Gastroesophageal sphincter (tissue), 4 donors: ENCODE measurements around the gene FBRSL1. TPM values are rescaled to one million over a fixed set of nuclear protein-coding genes. Genes with fewer than 3 reads are reported as not detected.

Experiments
- ATAC-seq: fragments of 150-250 bp; one replicate; pipeline ENCODE4 v1.9.1; 2016; ENCODE audit warnings: mild to moderate bottlenecking, moderate library complexity
- H3K27ac ChIP-seq, 4 donors: fragments of 200-600 bp; sonication (generic) in 3 of 4; 1 replicate in 3 of 4; 2 replicates in 1 of 4; pipeline ENCODE4 v1.5.1; 2016 to 2019
- H3K27me3 ChIP-seq: fragments of 200-600 bp; sonication (generic); one replicate; pipeline ENCODE4 v1.5.1; 2019
- H3K36me3 ChIP-seq, 2 donors: fragments of 200-600 bp; sonication (generic); one replicate each; pipeline ENCODE4 v1.5.1; 2019; ENCODE audit warnings: control low read depth in 1 of 2
- H3K4me1 ChIP-seq, 3 donors: fragments of 200-600 bp; sonication (generic); 1 replicate in 2 of 3; 2 replicates in 1 of 3; pipeline ENCODE4 v1.5.1; 2016 to 2019; ENCODE audit warnings: control low read depth in 2 of 3
- H3K4me3 ChIP-seq, 2 donors: fragments of 200-600 bp; sonication (generic); one replicate each; pipeline ENCODE4 v1.5.1; 2019; ENCODE audit warnings: mild to moderate bottlenecking in 1 of 2, moderate library complexity in 1 of 2
- H3K9me3 ChIP-seq, 3 donors: fragments of 200-600 bp; sonication (generic); one replicate each; pipeline ENCODE4 v1.5.1; 2017 to 2019; ENCODE audit warnings: control low read depth in 2 of 3
- EP300 ChIP-seq: sonication (generic); formaldehyde crosslinking; IDR thresholded peaks from one replicate; pipeline ENCODE4 v1.6.1; 2017; ENCODE audit warnings: antibody characterized with exemption, mild to moderate bottlenecking
- POLR2A ChIP-seq, 2 donors: fragments of 450-650 bp; IDR thresholded peaks; one replicate each; pipeline ENCODE4 v1.6.1; 2017; ENCODE audit warnings: antibody characterized with exemption in 2 of 2, mild to moderate bottlenecking in 2 of 2, moderate library complexity in 1 of 2
- POLR2AphosphoS5 ChIP-seq: sonication (generic); formaldehyde crosslinking; IDR thresholded peaks from one replicate; pipeline ENCODE4 v1.6.1; 2017; ENCODE audit warnings: antibody characterized with exemption
- WGBS, 2 donors: methylation state at CpG; one replicate each; pipeline ENCODE4 v1.1.5; 2018; ENCODE audit warnings: low coverage in 1 of 2; 5-methylcytosine and 5-hydroxymethylcytosine counted together
- total RNA-seq, 4 donors: library from RNA; depleted of rRNA; stranded (reverse); fragments of >200 nt; gene quantifications; one replicate each; pipeline ENCODE4 v1.1.0, GENCODE V29; 2016
- TF ChIP-seq, protein P1 (sequence below), 4 experiments: fragments of 200-600 bp in 2 of 4; fragments of 450-650 bp in 2 of 4; sonication (generic) in 1 of 4; IDR thresholded peaks; one replicate each; pipeline ENCODE4 v1.5.1; 2017 to 2019; ENCODE audit warnings: antibody characterized with exemption in 4 of 4, mild to moderate bottlenecking in 2 of 4, moderate library complexity in 2 of 4

The FBRSL1 gene
- total RNA-seq, 4 donors from 2014 or later, result 8.5 to 24.7 (median 15.5) TPM

DNA sequence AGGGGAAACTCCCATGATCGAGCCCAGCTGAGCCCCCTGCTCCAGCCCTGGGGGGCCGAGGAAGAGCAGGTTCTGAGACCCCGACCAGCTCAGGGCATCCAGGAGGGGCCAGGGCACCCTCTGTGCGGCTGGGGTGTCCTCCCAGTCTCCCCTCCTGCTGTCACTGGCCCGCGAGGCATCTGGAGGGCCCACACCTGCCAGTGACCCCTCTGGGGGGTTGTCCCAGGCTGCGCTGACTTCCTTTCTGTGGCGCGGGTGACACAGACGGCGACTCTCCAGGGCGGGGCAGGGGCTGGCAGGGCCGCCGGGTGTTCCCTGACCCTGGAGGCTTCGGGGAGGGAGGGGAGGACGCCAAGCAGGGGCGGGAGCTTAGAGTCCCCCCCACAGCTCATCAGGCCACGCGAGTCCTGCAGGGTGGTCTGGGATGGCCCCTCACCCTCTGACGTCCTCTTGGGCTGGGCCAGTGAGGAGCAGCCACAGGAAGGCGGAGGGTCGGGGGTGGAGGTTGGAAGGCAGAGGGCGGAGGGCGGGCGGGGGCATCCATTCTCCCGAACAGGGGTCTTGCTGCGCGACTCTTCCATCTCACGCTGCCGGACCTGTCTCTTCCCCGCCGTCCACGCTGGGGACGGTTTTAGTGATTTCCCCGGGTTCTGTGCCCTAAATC, 38.6 kb upstream of the FBRSL1 start:
- Histone ChIP-seq H3K4me3 (no peak overlapping the region), H3K36me3 (no peaks in the 10 kb centered on the region), H3K9me3 (no peaks in the 10 kb centered on the region), H3K4me1 (peaks cover 0 to 10% (median 0%) of the 10 kb centered on the region in 3 donors), H3K27ac (no peak overlapping the region), H3K27me3 (peaks cover 66% of the 10 kb centered on the region)
- no peak for ATAC-seq
- 70% methylated on average over 2 of the region's 35 CpGs; no CpG with 5 or more reads in 1 of the 2 donors for WGBS, 2 donors
- TF ChIP-seq EP300, result no peak
- TF ChIP-seq, protein P1, sequence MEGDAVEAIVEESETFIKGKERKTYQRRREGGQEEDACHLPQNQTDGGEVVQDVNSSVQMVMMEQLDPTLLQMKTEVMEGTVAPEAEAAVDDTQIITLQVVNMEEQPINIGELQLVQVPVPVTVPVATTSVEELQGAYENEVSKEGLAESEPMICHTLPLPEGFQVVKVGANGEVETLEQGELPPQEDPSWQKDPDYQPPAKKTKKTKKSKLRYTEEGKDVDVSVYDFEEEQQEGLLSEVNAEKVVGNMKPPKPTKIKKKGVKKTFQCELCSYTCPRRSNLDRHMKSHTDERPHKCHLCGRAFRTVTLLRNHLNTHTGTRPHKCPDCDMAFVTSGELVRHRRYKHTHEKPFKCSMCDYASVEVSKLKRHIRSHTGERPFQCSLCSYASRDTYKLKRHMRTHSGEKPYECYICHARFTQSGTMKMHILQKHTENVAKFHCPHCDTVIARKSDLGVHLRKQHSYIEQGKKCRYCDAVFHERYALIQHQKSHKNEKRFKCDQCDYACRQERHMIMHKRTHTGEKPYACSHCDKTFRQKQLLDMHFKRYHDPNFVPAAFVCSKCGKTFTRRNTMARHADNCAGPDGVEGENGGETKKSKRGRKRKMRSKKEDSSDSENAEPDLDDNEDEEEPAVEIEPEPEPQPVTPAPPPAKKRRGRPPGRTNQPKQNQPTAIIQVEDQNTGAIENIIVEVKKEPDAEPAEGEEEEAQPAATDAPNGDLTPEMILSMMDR (IDR thresholded peaks at IDR 0.05), result no peak
- no peak for TF ChIP-seq POLR2AphosphoS5
- TF ChIP-seq POLR2A (IDR thresholded peaks at IDR 0.05), result no peak

DNA sequence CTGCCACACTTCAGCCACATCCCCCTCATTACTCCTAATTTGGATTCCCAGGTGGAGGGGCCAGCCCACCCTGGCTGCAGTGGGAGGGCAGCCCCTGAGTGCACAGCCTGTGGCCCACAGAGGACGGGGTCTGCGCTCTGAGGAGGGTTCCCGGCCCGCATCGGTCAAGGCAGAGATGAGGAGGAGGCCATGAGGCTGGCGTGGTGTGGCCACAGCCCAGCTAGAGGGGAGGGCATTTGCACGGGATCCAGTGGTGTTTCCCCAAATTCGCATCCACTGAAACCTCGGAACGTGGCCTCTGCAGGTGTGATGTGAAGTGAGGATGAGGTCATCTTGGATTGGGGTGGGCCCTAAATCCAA, 38.1 kb upstream of the FBRSL1 start:
- H3K9me3 ChIP-seq, result no peaks in the 10 kb centered on the region
- peaks cover 0 to 10% (median 0%) of the 10 kb centered on the region in 3 donors for H3K4me1 ChIP-seq
- H3K27me3 ChIP-seq, result peaks cover 70% of the 10 kb centered on the region
- WGBS, 2 donors, result 83% methylated on average over 2 of the region's 10 CpGs; no CpG with 5 or more reads in 1 of the 2 donors
- no peaks in the 10 kb centered on the region for H3K36me3 ChIP-seq
- TF ChIP-seq POLR2A (IDR thresholded peaks at IDR 0.05), result no peak
- no peak for TF ChIP-seq POLR2AphosphoS5
- no peak for TF ChIP-seq EP300
- TF ChIP-seq, protein P1 (IDR thresholded peaks at IDR 0.05), result no peak
- no peak overlapping the region for H3K27ac ChIP-seq
- no peak for ATAC-seq
- no peak overlapping the region for H3K4me3 ChIP-seq

DNA sequence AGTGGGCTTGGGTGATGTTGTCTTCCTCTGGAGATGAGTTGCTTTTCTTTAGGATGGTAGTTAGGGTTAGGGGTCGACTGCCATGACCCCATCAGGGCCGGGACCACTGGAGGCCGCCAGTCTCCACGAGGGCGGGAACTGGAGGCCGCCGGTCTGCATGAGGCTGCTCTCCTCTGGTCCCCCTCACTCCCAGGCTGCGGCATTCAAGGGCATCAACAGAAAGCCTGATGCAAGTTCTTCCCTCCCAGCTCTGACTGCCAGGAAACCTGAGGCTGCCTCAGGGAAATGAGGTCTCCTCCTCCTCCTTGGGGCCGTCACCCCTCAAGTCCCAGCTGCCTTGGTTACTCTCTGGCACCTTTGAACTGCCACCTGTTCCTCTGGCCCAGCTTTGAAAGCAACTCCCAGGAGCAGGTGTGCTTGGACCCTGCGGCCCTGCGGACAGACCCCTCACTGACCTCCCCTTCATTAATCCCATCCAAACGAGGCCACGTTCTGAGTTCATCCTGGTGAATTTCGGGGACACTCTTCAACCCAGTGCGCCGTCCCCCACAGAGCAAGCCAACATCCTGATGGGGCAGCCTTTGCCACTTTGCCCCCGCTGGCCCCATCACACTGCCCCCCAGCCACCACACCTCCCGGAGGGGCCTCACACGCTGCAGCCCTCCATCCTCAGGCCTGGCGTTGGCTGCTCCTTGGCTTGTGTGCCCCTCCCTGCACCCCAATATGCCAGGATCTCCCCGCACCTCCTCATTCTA, 37.2 kb upstream of the FBRSL1 start:
- no peaks in the 10 kb centered on the region for H3K36me3 ChIP-seq
- no peak for TF ChIP-seq POLR2AphosphoS5
- TF ChIP-seq, protein P1 (IDR thresholded peaks at IDR 0.05), result no peak
- TF ChIP-seq POLR2A (IDR thresholded peaks at IDR 0.05), result no peak
- no peak for TF ChIP-seq EP300
- WGBS, 2 donors, result 80 to 93% methylated on average over 1 to 3 of the region's 21 CpGs
- no peak overlapping the region for H3K27ac ChIP-seq
- no peaks in the 10 kb centered on the region for H3K9me3 ChIP-seq
- H3K27me3 ChIP-seq, result peaks cover 80% of the 10 kb centered on the region
- H3K4me1 ChIP-seq, result peaks cover 0 to 10% (median 0%) of the 10 kb centered on the region in 3 donors
- ATAC-seq, result no peak
- H3K4me3 ChIP-seq, result no peak overlapping the region

- no peaks in the 10 kb centered on the region for H3K36me3 ChIP-seq
- no peaks in the 10 kb centered on the region for H3K9me3 ChIP-seq
- H3K27me3 ChIP-seq, result peaks cover 85% of the 10 kb centered on the region
- peaks cover 0 to 10% (median 0%) of the 10 kb centered on the region in 3 donors for H3K4me1 ChIP-seq
- H3K4me3 ChIP-seq, result no peak overlapping the region
- TF ChIP-seq EP300 (no peak), POLR2AphosphoS5 (no peak), POLR2A (IDR thresholded peaks at IDR 0.05) (no peak)
- TF ChIP-seq, protein P1 (IDR thresholded peaks at IDR 0.05), result no peak
- 47 to 80% methylated on average over 1 to 2 of the region's 28 CpGs for WGBS, 2 donors
- ATAC-seq, result no peak
- H3K27ac ChIP-seq, result no peak overlapping the region
Measured at GRCh38 chr12:132453361-132454192, 36.4 kb upstream of the FBRSL1 start.
